SK-N-SH (cell line): ENCODE measurements around the gene ABCC4.

Experiments
- CHD2 ChIP-seq: fragments of 150-350 bp; IDR thresholded peaks from 2 replicates; pipeline ENCODE4 v1.6.1; 2018; ENCODE audit warnings: low read length; ENCODE audit not compliant: partially characterized antibody
- CTCF ChIP-seq: fragments of 200-600 bp; sonication (generic); IDR thresholded peaks from 2 replicates; pipeline ENCODE4 v1.6.1; 2017; ENCODE audit warnings: antibody characterized with exemption, mild to moderate bottlenecking, moderate library complexity
- EP300 ChIP-seq, 2 experiments: IDR thresholded peaks; 2 replicates each; pipeline versions ENCODE4 v1.4.0 to v1.6.1; 2012; ENCODE audit warnings: borderline replicate concordance in 1 of 2, low read depth in 1 of 2, low read length in 1 of 2
- FOXJ3 ChIP-seq: sonication (generic); formaldehyde crosslinking; IDR thresholded peaks from 2 replicates; pipeline ENCODE4 v1.5.1; 2020; ENCODE audit warnings: mild to moderate bottlenecking, missing genetic modification reagents
- MAX ChIP-seq: IDR thresholded peaks from 2 replicates; pipeline ENCODE4 v1.4.0; 2012; ENCODE audit warnings: low read depth
- NRF1 ChIP-seq: IDR thresholded peaks from 2 replicates; pipeline ENCODE4 v1.6.1; 2012; ENCODE audit warnings: low read depth, mild to moderate bottlenecking, low read length
- POLR2AphosphoS5 ChIP-seq: IDR thresholded peaks from 2 replicates; pipeline ENCODE4 v1.6.1; 2012; ENCODE audit warnings: low read depth, low read length
- REST ChIP-seq: IDR thresholded peaks from 2 replicates; pipeline ENCODE4 v1.6.1; 2012; ENCODE audit warnings: mild to moderate bottlenecking, low read depth, low read length, moderate library complexity
- RFX5 ChIP-seq: IDR thresholded peaks from 2 replicates; pipeline ENCODE4 v1.6.1; 2012; ENCODE audit warnings: mild to moderate bottlenecking, improper control_type of control experiment, low read length
- SMC3 ChIP-seq: IDR thresholded peaks from 2 replicates; pipeline ENCODE4 v1.6.1; 2012; ENCODE audit warnings: low read depth, low read length, improper control_type of control experiment
- TAF1 ChIP-seq: IDR thresholded peaks from 2 replicates; pipeline ENCODE4 v1.6.1; 2012; ENCODE audit warnings: low read depth, mild to moderate bottlenecking, low read length, moderate library complexity, borderline replicate concordance
- TCF12 ChIP-seq: IDR thresholded peaks from 2 replicates; pipeline ENCODE4 v1.4.0; 2012
- YY1 ChIP-seq: IDR thresholded peaks from 2 replicates; pipeline ENCODE4 v1.4.0; 2012; ENCODE audit warnings: low read depth, mild to moderate bottlenecking

GRCh38 chr13:95295026-95295425 lies 6.2 kb downstream of the ABCC4 start:
- TF ChIP-seq CTCF, result no peak
- no peak for TF ChIP-seq TCF12
- no peak for TF ChIP-seq FOXJ3 (CRISPR knock-in tag)
- TF ChIP-seq NRF1, result no peak
- no peak for TF ChIP-seq POLR2AphosphoS5
- no peak for TF ChIP-seq CHD2
- TF ChIP-seq SMC3, result no peak
- TF ChIP-seq MAX, result no peak
- TF ChIP-seq YY1, result no peak
- TF ChIP-seq RFX5, result no peak
- no peak for TF ChIP-seq TAF1
- TF ChIP-seq EP300 (IDR thresholded peaks at IDR 0.05; ENCODE audit: borderline replicate concordance in 1 of 2, low read depth in 1 of 2, low read length in 1 of 2), result no peak
- TF ChIP-seq REST, result no peak
